ENCODE results near the gene PHPT1. TPM values are rescaled to one million over a fixed set of nuclear protein-coding genes. Genes with fewer than 3 reads are reported as not detected.
A peak's percentile ranks its signal among the peaks of the same experiment; 100 is the strongest.
"Not testable (repeated sequence)": the region's sequence is repeated elsewhere in the genome, so short reads cannot be mapped to it uniquely, and the experiment has no call there.

Gene PHPT1
- total RNA-seq, 2 donors from 2014 or later, result 107 to 122 TPM

GRCh38 chr9:136880651-136881050 lies 31.4 kb downstream of the PHPT1 start:
- no peaks in the 10 kb centered on the region for H3K36me3 Mint-ChIP-seq (ENCODE audit: low read depth)
- peaks cover 18% of the 10 kb centered on the region for H3K27me3 Mint-ChIP-seq (ENCODE audit: insufficient read depth)
- no peak for TF ChIP-seq CTCF (conservative IDR thresholded peaks at IDR 0.05)
- H3K27ac Mint-ChIP-seq, result no peak overlapping the region
- Histone ChIP-seq H3K36me3 (ENCODE audit: control insufficient read depth, insufficient read depth, low read length) (no peaks in the 10 kb centered on the region), H3K27ac (ENCODE audit: low read depth, low read length) (no peak overlapping the region), H3K4me1 (ENCODE audit: control insufficient read depth, insufficient read depth, low read length) (peaks cover 6% of the 10 kb centered on the region), H3K9ac (ENCODE audit: extremely low read depth, low read length, poor library complexity, severe bottlenecking) (no peak overlapping the region), H3K9me3 (ENCODE audit: control insufficient read depth, low read length) (no peaks in the 10 kb centered on the region), H3K4me3 (ENCODE audit: low read length) (no peak overlapping the region), H3K27me3 (ENCODE audit: control insufficient read depth, insufficient read depth, low read length, poor library complexity, severe bottlenecking) (no peaks in the 10 kb centered on the region)
- peaks cover 8% of the 10 kb centered on the region for H3K4me1 Mint-ChIP-seq
- peaks cover 7% of the 10 kb centered on the region for H3K9me3 Mint-ChIP-seq
- no peak for DNase-seq
- H3K4me3 Mint-ChIP-seq, result no peak overlapping the region
- 68 to 90% methylated on average over 5 to 11 of the region's 11 CpGs for WGBS, 2 experiments (ENCODE audit: insufficient coverage in 1 of 2, insufficient read length in 1 of 2)

GRCh38 chr9:136881691-136882108 lies 32.5 kb downstream of the PHPT1 start:
- H3K36me3 Mint-ChIP-seq (ENCODE audit: low read depth), result no peaks in the 10 kb centered on the region
- Histone ChIP-seq H3K9me3 (ENCODE audit: control insufficient read depth, low read length) (no peaks in the 10 kb centered on the region), H3K9ac (ENCODE audit: extremely low read depth, low read length, poor library complexity, severe bottlenecking) (no peak overlapping the region), H3K36me3 (ENCODE audit: control insufficient read depth, insufficient read depth, low read length) (no peaks in the 10 kb centered on the region), H3K4me3 (ENCODE audit: low read length) (no peak overlapping the region), H3K27ac (ENCODE audit: low read depth, low read length) (no peak overlapping the region), H3K27me3 (ENCODE audit: control insufficient read depth, insufficient read depth, low read length, poor library complexity, severe bottlenecking) (no peaks in the 10 kb centered on the region), H3K4me1 (ENCODE audit: control insufficient read depth, insufficient read depth, low read length) (peaks cover 6% of the 10 kb centered on the region)
- peaks cover 8% of the 10 kb centered on the region for H3K4me1 Mint-ChIP-seq
- H3K9me3 Mint-ChIP-seq, result no peaks in the 10 kb centered on the region
- no peak for DNase-seq
- H3K27me3 Mint-ChIP-seq (ENCODE audit: insufficient read depth), result peaks cover 11% of the 10 kb centered on the region
- TF ChIP-seq CTCF (conservative IDR thresholded peaks at IDR 0.05), result no peak
- no peak overlapping the region for H3K27ac Mint-ChIP-seq
- 56 to 61% methylated on average over 7 to 9 of the region's 9 CpGs for WGBS, 2 experiments (ENCODE audit: insufficient coverage in 1 of 2, insufficient read length in 1 of 2)
- H3K4me3 Mint-ChIP-seq, result no peak overlapping the region

GRCh38 chr9:136882109-136882946 lies 33.1 kb downstream of the PHPT1 start:
- H3K27ac ChIP-seq (ENCODE audit: low read depth, low read length), result no peak overlapping the region
- no peak overlapping the region for H3K9ac ChIP-seq (ENCODE audit: extremely low read depth, low read length, poor library complexity, severe bottlenecking)
- peak; percentile 80 for DNase-seq
- H3K4me3 Mint-ChIP-seq, result no peak overlapping the region
- H3K9me3 Mint-ChIP-seq, result no peaks in the 10 kb centered on the region
- no peak overlapping the region for H3K27ac Mint-ChIP-seq
- H3K36me3 ChIP-seq (ENCODE audit: control insufficient read depth, insufficient read depth, low read length), result no peaks in the 10 kb centered on the region
- no peaks in the 10 kb centered on the region for H3K9me3 ChIP-seq (ENCODE audit: control insufficient read depth, low read length)
- no peak overlapping the region for H3K4me3 ChIP-seq (ENCODE audit: low read length)
- 74 to 78% methylated on average over 12 to 19 of the region's 19 CpGs for WGBS, 2 experiments (ENCODE audit: insufficient coverage in 1 of 2, insufficient read length in 1 of 2)
- peaks cover 6% of the 10 kb centered on the region for H3K4me1 ChIP-seq (ENCODE audit: control insufficient read depth, insufficient read depth, low read length)
- H3K27me3 Mint-ChIP-seq (ENCODE audit: insufficient read depth), result peaks cover 8% of the 10 kb centered on the region
- peaks cover 12% of the 10 kb centered on the region for H3K4me1 Mint-ChIP-seq
- no peaks in the 10 kb centered on the region for H3K36me3 Mint-ChIP-seq (ENCODE audit: low read depth)
- no peak for TF ChIP-seq CTCF (conservative IDR thresholded peaks at IDR 0.05)
- no peaks in the 10 kb centered on the region for H3K27me3 ChIP-seq (ENCODE audit: control insufficient read depth, insufficient read depth, low read length, poor library complexity, severe bottlenecking)

- not testable (repeated sequence) for H3K9me3 Mint-ChIP-seq; H3K9ac ChIP-seq (ENCODE audit: extremely low read depth, low read length, poor library complexity, severe bottlenecking); H3K4me3 ChIP-seq (ENCODE audit: low read length); H3K27me3 ChIP-seq (ENCODE audit: control insufficient read depth, insufficient read depth, low read length, poor library complexity, severe bottlenecking); H3K4me1 ChIP-seq (ENCODE audit: control insufficient read depth, insufficient read depth, low read length); H3K9me3 ChIP-seq (ENCODE audit: control insufficient read depth, low read length); H3K27ac Mint-ChIP-seq; H3K36me3 Mint-ChIP-seq (ENCODE audit: low read depth); H3K27ac ChIP-seq (ENCODE audit: low read depth, low read length); H3K27me3 Mint-ChIP-seq (ENCODE audit: insufficient read depth); H3K4me3 Mint-ChIP-seq; DNase-seq; H3K36me3 ChIP-seq (ENCODE audit: control insufficient read depth, insufficient read depth, low read length)
- peaks cover 15% of the 10 kb centered on the region for H3K4me1 Mint-ChIP-seq
- WGBS, 2 experiments (ENCODE audit: insufficient coverage in 1 of 2, insufficient read length in 1 of 2), result 94 to 99% methylated on average over 7 to 9 of the region's 9 CpGs
Measured at GRCh38 chr9:136882947-136883283, 33.7 kb downstream of the PHPT1 start.

GRCh38 chr9:136883670-136884069 lies 34.5 kb downstream of the PHPT1 start:
- H3K27me3 Mint-ChIP-seq (ENCODE audit: insufficient read depth); H3K27me3 ChIP-seq (ENCODE audit: control insufficient read depth, insufficient read depth, low read length, poor library complexity, severe bottlenecking); H3K36me3 Mint-ChIP-seq (ENCODE audit: low read depth); H3K9me3 Mint-ChIP-seq; H3K4me3 Mint-ChIP-seq; H3K27ac ChIP-seq (ENCODE audit: low read depth, low read length); DNase-seq; H3K4me1 ChIP-seq (ENCODE audit: control insufficient read depth, insufficient read depth, low read length); H3K36me3 ChIP-seq (ENCODE audit: control insufficient read depth, insufficient read depth, low read length); H3K4me3 ChIP-seq (ENCODE audit: low read length); H3K9ac ChIP-seq (ENCODE audit: extremely low read depth, low read length, poor library complexity, severe bottlenecking); H3K9me3 ChIP-seq (ENCODE audit: control insufficient read depth, low read length); H3K27ac Mint-ChIP-seq: not testable (repeated sequence)
- WGBS, 2 experiments (ENCODE audit: insufficient coverage in 1 of 2, insufficient read length in 1 of 2), result 94 to 95% methylated on average over 8 to 10 of the region's 10 CpGs
- peaks cover 15% of the 10 kb centered on the region for H3K4me1 Mint-ChIP-seq

All from endodermal cell (in vitro differentiated cells).